GM12878 (cell line): Measurements from ENCODE around the gene SELPLG. TPM values are rescaled to one million over a fixed set of nuclear protein-coding genes. Genes with fewer than 3 reads are reported as not detected.
A peak's percentile ranks its signal among the peaks of the same experiment; 100 is the strongest.
"Not testable (repeated sequence)": the region's sequence is repeated elsewhere in the genome, so short reads cannot be mapped to it uniquely, and the experiment has no call there.

ENCODE experiments used
- ATAC-seq: fragments of 200-7000 bp; cut with Tn5 transposase; 3 replicates; pipeline ENCODE4 v1.9.1; 2020; ENCODE audit warnings: mild to moderate bottlenecking, moderate library complexity
- BruUV-seq: library from RNA; stranded (reverse); fragments of 400-500 nt; replicated peaks from 2 replicates; lab custom pipeline; 2021; lab: Mats Ljungman, UMichigan
- CTCF ChIA-PET: fragments of 300-600 bp; sonication (Branson Sonifier 250); formaldehyde crosslinking; extraction: SDS; loops from one replicate; lab custom pipeline; 2021; ENCODE audit warnings: inconsistent platforms; lab: Yijun Ruan, JAX
- POLR2A ChIA-PET: fragments of 350-600 bp; formaldehyde crosslinking; extraction: SDS; loops from one replicate; lab custom pipeline; 2021; ENCODE audit warnings: inconsistent platforms; lab: Charles Lee
- RAD21 ChIA-PET: fragments of 300-600 bp; sonication (Branson Sonifier 250); formaldehyde crosslinking; loops from one replicate; lab custom pipeline; 2023; ENCODE audit warnings: antibody characterized with exemption; ENCODE audit not compliant: unreplicated experiment; lab: Charles Lee
- SMC1A ChIA-PET: fragments of 300-600 bp; sonication (Branson Sonifier 250); formaldehyde crosslinking; loops from one replicate; lab custom pipeline; 2023; ENCODE audit not compliant: unreplicated experiment, uncharacterized antibody; lab: Charles Lee
- DNase-seq: peaks from one replicate; pipeline ENCODE4 v3.0.0-alpha.2; 2011; ENCODE audit warnings: low read depth, low spot score
- FAIRE-seq: peaks from 3 replicates; lab custom pipeline; 2011; peaks lifted over from hg19 to GRCh38; lab: Jason Lieb, UNC
- H2AFZ ChIP-seq: 2 replicates; pipeline ENCODE4 v1.6.0; 2011; ENCODE audit warnings: low read depth, low read length, control low read depth; ENCODE audit not compliant: control insufficient read depth
- H3K27ac ChIP-seq: 2 replicates; pipeline ENCODE4 v1.5.1; 2011; ENCODE audit warnings: control low read depth; ENCODE audit not compliant: control insufficient read depth, insufficient read depth
- H3K27me3 ChIP-seq, 2 experiments: replicated peaks in 1 of 2; 2 replicates each; pipeline versions ENCODE4 v1.6.0 to v1.6.1; 2011; ENCODE audit warnings: low read length in 1 of 2; ENCODE audit not compliant: control insufficient read depth in 2 of 2, insufficient read depth in 2 of 2
- H3K36me3 ChIP-seq, 2 experiments: 2 replicates each; pipeline ENCODE4 v1.5.1; 2011; ENCODE audit warnings: low read length in 1 of 2; ENCODE audit not compliant: control insufficient read depth in 2 of 2, insufficient read depth in 2 of 2
- H3K4me1 ChIP-seq: 2 replicates; pipeline ENCODE4 v1.6.1; 2011; ENCODE audit warnings: mild to moderate bottlenecking, low read length, moderate library complexity, mixed read lengths; ENCODE audit not compliant: control insufficient read depth, insufficient read depth
- H3K4me2 ChIP-seq: 2 replicates; pipeline ENCODE4 v1.6.0; 2011; ENCODE audit warnings: control low read depth; ENCODE audit not compliant: control insufficient read depth, insufficient read depth
- H3K4me3 ChIP-seq: fragments of 200-600 bp; sonication (generic); 2 replicates; pipeline ENCODE4 v1.5.1; 2016
- H3K79me2 ChIP-seq: 2 replicates; pipeline ENCODE4 v1.6.0; 2011; ENCODE audit warnings: low read length; ENCODE audit not compliant: control insufficient read depth, insufficient read depth
- H3K9ac ChIP-seq: 2 replicates; pipeline ENCODE4 v1.8.0; 2011; ENCODE audit warnings: low read length, control low read depth, mixed read lengths; ENCODE audit not compliant: control insufficient read depth, insufficient read depth
- H3K9me3 ChIP-seq: replicated peaks from 3 replicates; pipeline ENCODE4 v1.5.1; 2011; ENCODE audit warnings: mild to moderate bottlenecking, low read length; ENCODE audit not compliant: control insufficient read depth, insufficient read depth
- H4K20me1 ChIP-seq: 2 replicates; pipeline ENCODE4 v1.6.0; 2011; ENCODE audit not compliant: control insufficient read depth, insufficient read depth
- ATF2 ChIP-seq: IDR thresholded peaks from 2 replicates; pipeline ENCODE4 v1.6.1; 2012; ENCODE audit warnings: low read length, inconsistent platforms
- BRCA1 ChIP-seq: IDR thresholded peaks from 2 replicates; pipeline ENCODE4 v1.6.1; 2011; ENCODE audit warnings: low read depth, low read length, improper control_type of control experiment
- ESRRA ChIP-seq: IDR thresholded peaks from 2 replicates; pipeline ENCODE4 v1.6.1; 2012; ENCODE audit warnings: mild to moderate bottlenecking, low read length, improper control_type of control experiment
- TCF3 ChIP-seq: IDR thresholded peaks from 2 replicates; pipeline ENCODE4 v1.6.1; 2012; ENCODE audit warnings: low read depth, mild to moderate bottlenecking, low read length, borderline replicate concordance; ENCODE audit not compliant: insufficient read depth
- ZBTB4 ChIP-seq: fragments of 450-650 bp; formaldehyde crosslinking; IDR thresholded peaks from 2 replicates; pipeline ENCODE4 v1.4.0; 2022; ENCODE audit warnings: mild to moderate bottlenecking, moderate library complexity
- WGBS: methylation state at CpG from one replicate; pipeline ENCODE4 v1.1.6; 2016; ENCODE audit warnings: low lambda C conversion rate; ENCODE audit not compliant: insufficient replicate concordance, insufficient coverage; ENCODE audit errors: missing lambda C conversion rate; 5-methylcytosine and 5-hydroxymethylcytosine counted together
- in situ Hi-C: fragments of 300-500 bp; cut with MboI; formaldehyde crosslinking; loops from 9 replicates; pipeline ENCODE4 v1.14.3; 2018; ENCODE audit warnings: mixed read lengths
- intact Hi-C: fragments of 100-400 bp; cut with micrococcal nuclease; formaldehyde crosslinking; loops from one replicate; pipeline ENCODE4 v1.14.2; 2022; ENCODE audit not compliant: unreplicated experiment
- polyA plus RNA-seq, 11 experiments: library from polyadenylated mRNA; depleted of rRNA in 4 of 11; unstranded in 6 of 11; stranded (reverse) in 5 of 11; fragments of >200 nt; fragmentation: Nextera tagmentation in 4 of 11; fragmentation: Illumina TruSeq in 1 of 11; extraction: Ambion mirVana in 4 of 11; extraction: Trizol in 1 of 11; gene quantifications; 1 replicate in 1 of 11; 2 replicates in 10 of 11; pipeline versions ENCODE4 v1.2.1 to v1.2.3, GENCODE V29; 2011 to 2016; ENCODE audit warnings: inconsistent platforms in 2 of 11, missing spikeins in 2 of 11, low read depth in 1 of 11
- total RNA-seq, 4 experiments: library from RNA; depleted of rRNA in 3 of 4; stranded (reverse); fragments of >200 nt in 3 of 4; fragmentation: Illumina TruSeq in 1 of 4; extraction: Trizol in 1 of 4; gene quantifications; 2 replicates each; pipeline versions ENCODE4 v1.2.1 to v1.2.3, GENCODE V29; 2013 to 2021
- TF ChIP-seq, protein P1 (sequence below): fragments of 450-650 bp; IDR thresholded peaks from 2 replicates; pipeline ENCODE4 v1.6.1; 2018; ENCODE audit warnings: mild to moderate bottlenecking, low read depth, moderate library complexity; ENCODE audit not compliant: partially characterized antibody

Gene SELPLG
- total and polyA plus RNA-seq, 10 of the 15 experiments (the other 5 are each of a cell fraction or from before 2014, with no cell fraction given): 3.2 to 32.3 (median 23.9) TPM

DNA sequence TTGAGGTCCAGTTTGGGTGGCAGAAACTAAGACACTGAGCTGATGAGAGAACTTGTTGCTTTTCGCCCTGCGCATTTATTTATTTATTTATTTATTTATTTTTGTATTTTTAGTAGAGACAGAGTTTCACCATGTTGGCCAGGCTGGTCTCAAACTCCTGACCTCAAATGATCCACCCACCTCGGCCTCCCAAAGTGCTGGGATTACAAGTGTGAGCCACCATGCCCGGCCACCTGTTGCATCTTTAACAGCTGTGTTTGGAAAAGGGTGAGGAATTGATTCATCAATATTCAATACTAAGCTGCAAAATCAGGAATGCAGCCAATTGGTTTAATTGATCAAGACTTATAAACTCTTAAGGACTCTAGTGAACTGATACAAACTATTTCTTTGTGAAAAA is 24.4 kb upstream of the SELPLG start:
- intact Hi-C loops, H3K27me3 ChIP-seq, H3K9ac ChIP-seq, H4K20me1 ChIP-seq, H3K4me3 ChIP-seq, BruUV-seq, H3K4me1 ChIP-seq, FAIRE-seq, in situ Hi-C loops, H2AFZ ChIP-seq, H3K27ac ChIP-seq, H3K4me2 ChIP-seq, DNase-seq, H3K9me3 ChIP-seq, ATAC-seq: not testable (repeated sequence)
- POLR2A ChIA-PET: interaction anchor here (0.6 kb wide), 1 partner anchor 296 kb away, joined by 4 read pairs; no protein-coding TSS in a partner anchor
- WGBS: 97% methylated on average over 4 of the region's 4 CpGs
- CTCF ChIA-PET: interaction anchor here (1.4 kb wide), 1 partner anchor 145 kb away, joined by 4 read pairs; no protein-coding TSS in a partner anchor
- Histone ChIP-seq H3K36me3 (peaks cover 19 to 42% of the 10 kb centered on the region in 2 experiments), H3K79me2 (peaks cover 15% of the 10 kb centered on the region)
- SMC1A ChIA-PET: interaction anchor here (0.7 to 1.3 kb wide), 3 partner anchors 21 to 117 kb away, joined by 3 read pairs; no protein-coding TSS in a partner anchor
- RAD21 ChIA-PET: interaction anchor here (1.0 kb wide), 1 partner anchor 22 kb away, joined by 3 read pairs; no protein-coding TSS in a partner anchor

GRCh38 chr12:108657130-108657745 is 23.5 kb upstream of the SELPLG start:
- FAIRE-seq (no peak), ATAC-seq (no peak), DNase-seq (no peak)
- H3K9me3 ChIP-seq: no peaks in the 10 kb centered on the region; the same call in 2 of the 3 replicates
- RAD21 ChIA-PET: interaction anchor here (1.0 kb wide), 1 partner anchor 21 kb away, joined by 3 read pairs; no protein-coding TSS in a partner anchor
- no peaks in the 10 kb centered on the region for H3K27me3 ChIP-seq
- no peak overlapping the region for H3K4me3 ChIP-seq
- SMC1A ChIA-PET: interaction anchor here (1.2 kb wide), 1 partner anchor 20 kb away, joined by 3 read pairs; no protein-coding TSS in a partner anchor
- TSS peak; percentile 2 for BruUV-seq
- intact Hi-C loops (no loop called here), in situ Hi-C loops (no loop called here)
- H3K9ac ChIP-seq: no peak overlapping the region
- no peak overlapping the region for H2AFZ ChIP-seq
- no peaks in the 10 kb centered on the region for H3K4me1 ChIP-seq
- H4K20me1 ChIP-seq: no peaks in the 10 kb centered on the region
- peaks cover 20 to 42% of the 10 kb centered on the region in 2 experiments for H3K36me3 ChIP-seq
- no peak overlapping the region for H3K4me2 ChIP-seq
- WGBS: 97% methylated on average over 10 of the region's 10 CpGs
- CTCF ChIA-PET: interaction anchor here (1.4 kb wide), 1 partner anchor 146 kb away, joined by 4 read pairs; no protein-coding TSS in a partner anchor
- H3K27ac ChIP-seq: no peak overlapping the region
- POLR2A ChIA-PET: no interaction called here
- peaks cover 8% of the 10 kb centered on the region for H3K79me2 ChIP-seq
- TF ChIP-seq, protein P1, sequence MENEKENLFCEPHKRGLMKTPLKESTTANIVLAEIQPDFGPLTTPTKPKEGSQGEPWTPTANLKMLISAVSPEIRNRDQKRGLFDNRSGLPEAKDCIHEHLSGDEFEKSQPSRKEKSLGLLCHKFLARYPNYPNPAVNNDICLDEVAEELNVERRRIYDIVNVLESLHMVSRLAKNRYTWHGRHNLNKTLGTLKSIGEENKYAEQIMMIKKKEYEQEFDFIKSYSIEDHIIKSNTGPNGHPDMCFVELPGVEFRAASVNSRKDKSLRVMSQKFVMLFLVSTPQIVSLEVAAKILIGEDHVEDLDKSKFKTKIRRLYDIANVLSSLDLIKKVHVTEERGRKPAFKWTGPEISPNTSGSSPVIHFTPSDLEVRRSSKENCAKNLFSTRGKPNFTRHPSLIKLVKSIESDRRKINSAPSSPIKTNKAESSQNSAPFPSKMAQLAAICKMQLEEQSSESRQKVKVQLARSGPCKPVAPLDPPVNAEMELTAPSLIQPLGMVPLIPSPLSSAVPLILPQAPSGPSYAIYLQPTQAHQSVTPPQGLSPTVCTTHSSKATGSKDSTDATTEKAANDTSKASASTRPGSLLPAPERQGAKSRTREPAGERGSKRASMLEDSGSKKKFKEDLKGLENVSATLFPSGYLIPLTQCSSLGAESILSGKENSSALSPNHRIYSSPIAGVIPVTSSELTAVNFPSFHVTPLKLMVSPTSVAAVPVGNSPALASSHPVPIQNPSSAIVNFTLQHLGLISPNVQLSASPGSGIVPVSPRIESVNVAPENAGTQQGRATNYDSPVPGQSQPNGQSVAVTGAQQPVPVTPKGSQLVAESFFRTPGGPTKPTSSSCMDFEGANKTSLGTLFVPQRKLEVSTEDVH: no peak
- TF ChIP-seq ESRRA (no peak), ZBTB4 (CRISPR knock-in tag) (no peak), TCF3 (no peak), ATF2 (no peak), BRCA1 (no peak)
